Fibroblast of skin of right biceps (primary cell): Measurements from ENCODE around the gene ZNF2.

Source experiments
- DNase-seq: peaks from one replicate; pipeline ENCODE4 v3.0.0-alpha.2; 2013

The ZNF2 gene

DNA sequence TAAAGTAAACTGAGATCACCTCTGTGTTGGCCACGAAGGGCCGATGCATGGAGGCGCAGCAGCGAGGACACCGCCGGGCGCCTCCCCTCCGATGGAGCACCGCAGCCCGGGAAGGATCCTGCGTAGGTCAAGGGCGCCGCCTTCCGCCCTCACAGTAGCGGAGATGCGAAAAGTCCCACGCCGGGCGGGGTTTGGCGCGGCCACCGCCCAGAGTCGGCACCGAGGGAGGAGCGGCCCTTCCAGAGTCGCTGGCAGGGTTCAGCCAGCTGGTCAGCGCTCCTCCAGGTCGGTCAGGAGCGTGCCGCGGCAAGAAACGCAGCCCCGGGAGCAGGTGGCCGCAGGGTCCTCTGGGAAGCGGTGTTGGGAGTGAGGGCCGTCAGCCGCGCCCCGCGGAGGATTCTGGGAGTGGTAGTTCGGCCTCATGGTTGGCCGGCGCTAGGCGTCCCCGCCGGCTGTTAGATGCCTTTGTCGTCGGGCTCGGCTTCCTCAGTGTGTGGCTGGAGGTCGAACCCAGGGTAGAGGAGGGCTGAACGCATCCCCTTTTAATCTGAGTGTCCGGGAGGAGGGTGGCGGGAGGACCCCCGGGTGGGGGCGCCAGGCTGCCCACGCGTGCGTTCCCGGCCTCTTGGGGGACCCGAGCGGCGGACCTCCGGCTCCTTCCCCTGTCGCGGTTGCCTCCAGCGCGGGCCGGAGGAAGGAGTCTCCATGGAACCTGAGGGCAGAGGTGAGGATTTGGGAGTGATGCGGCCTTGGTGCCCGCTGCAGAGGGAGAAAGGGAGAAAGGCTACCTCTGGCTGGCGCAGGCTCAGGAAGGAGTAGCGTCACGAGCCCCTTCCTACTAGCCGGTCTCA lies 41.7 kb downstream of the ZNF2 start, which contains the start of gene ZNF892:
Gene ZNF892 (plus strand): TSS at position 411 of the 851 bp plus-strand sequence. CDS start 295 bp downstream, at position 706.
- peak; percentile 87 for DNase-seq

DNA sequence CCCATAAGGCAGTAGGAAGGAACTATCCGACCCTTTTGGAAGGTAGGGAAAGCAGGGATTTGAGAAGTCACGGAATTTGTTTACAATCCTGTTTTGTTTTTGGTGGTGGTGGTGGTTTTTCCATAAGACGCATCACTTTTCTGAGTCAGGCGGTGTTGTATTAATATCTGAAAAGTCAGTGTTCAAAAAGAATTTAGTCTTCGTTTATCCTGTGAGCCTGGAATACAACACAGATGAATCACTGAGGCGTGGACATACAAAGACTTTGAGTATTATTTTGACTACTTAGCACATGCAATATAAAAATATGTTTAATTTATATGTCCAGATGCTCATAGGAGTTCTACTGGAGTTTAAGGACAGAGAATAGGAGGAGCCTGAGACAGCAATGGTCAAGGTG lies 42.5 kb downstream of the ZNF2 start:
- peak; percentile 27 for DNase-seq

- DNase-seq, result no peak
Observed at GRCh38 chr2:95215018-95215612, 49.5 kb downstream of the ZNF2 start.

- no peak for DNase-seq
Observed at GRCh38 chr2:95220449-95220848, 54.8 kb downstream of the ZNF2 start.

DNA sequence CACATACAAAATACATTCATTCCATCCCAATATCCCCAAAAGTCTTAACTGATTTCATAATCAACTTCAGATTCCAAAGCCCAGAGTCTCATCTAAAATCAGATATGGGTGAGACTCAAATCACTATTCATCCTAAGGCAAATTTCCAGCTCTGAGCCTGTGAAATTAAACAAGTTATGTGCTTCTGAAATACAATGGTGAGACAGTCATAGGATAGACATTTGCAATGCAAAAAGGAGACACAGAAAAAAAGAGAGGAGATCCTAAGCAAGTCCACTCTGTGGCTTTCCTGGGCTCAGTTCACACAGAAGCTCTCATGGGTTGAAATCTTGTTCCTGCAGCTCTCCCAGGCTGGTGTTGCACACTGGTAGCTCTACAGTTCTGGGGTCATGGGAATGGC lies 60.0 kb downstream of the ZNF2 start:
- no peak for DNase-seq

- DNase-seq, result peak; percentile 67
Observed at GRCh38 chr2:95231723-95232122, 66.1 kb downstream of the ZNF2 start.

DNA sequence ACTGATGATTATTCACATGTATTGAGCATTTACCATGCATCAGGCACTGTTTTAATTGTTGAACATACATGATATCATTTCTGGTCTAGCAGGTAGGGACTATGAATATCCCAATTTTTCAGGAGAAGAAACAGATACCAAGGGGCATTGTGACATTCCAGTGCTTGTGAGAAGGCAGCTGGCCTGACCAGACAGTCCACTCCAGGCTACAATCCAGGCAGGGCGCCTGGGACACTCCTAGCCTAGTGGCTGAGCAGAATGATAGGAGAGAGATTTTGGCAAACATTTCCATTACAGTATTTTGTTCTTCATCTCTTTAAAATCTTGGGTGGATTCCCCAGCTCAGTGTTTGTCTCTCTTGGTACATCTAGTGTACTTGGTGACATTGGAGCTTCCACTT lies 66.6 kb downstream of the ZNF2 start:
- no peak for DNase-seq
